ENCODE results near the gene PDGFRA. TPM values are rescaled to one million over a fixed set of nuclear protein-coding genes. Genes with fewer than 3 reads are reported as not detected.

The PDGFRA gene
- total RNA-seq, 4 donors from 2014 or later, result 96.8 to 409 (median 226) TPM

GRCh38 chr4:54255881-54256280, 26.8 kb downstream of the PDGFRA start:
- Histone ChIP-seq H3K27ac (no peak overlapping the region), H3K4me3 (no peak overlapping the region), H3K4me1 (no peaks in the 10 kb centered on the region), H3K9me3 (no peaks in the 10 kb centered on the region), H3K36me3 (no peaks in the 10 kb centered on the region), H3K27me3 (no peaks in the 10 kb centered on the region)
- TF ChIP-seq POLR2A (IDR thresholded peaks at IDR 0.05) (no peak), CTCF (IDR thresholded peaks at IDR 0.05) (no peak)
- DNase-seq, result no peak
- intact Hi-C loops (cut with DNase I; ENCODE audit: low total_unique reads), result no loop called here

- intact Hi-C loops (cut with DNase I; ENCODE audit: low total_unique reads), result no loop called here
- Histone ChIP-seq H3K9me3 (no peaks in the 10 kb centered on the region), H3K36me3 (no peaks in the 10 kb centered on the region), H3K4me3 (no peak overlapping the region), H3K27ac (no peak overlapping the region), H3K27me3 (no peaks in the 10 kb centered on the region), H3K4me1 (no peaks in the 10 kb centered on the region)
- no peak for DNase-seq
- TF ChIP-seq POLR2A (IDR thresholded peaks at IDR 0.05) (no peak), CTCF (IDR thresholded peaks at IDR 0.05) (no peak)
Measured at GRCh38 chr4:54256491-54257486, 27.7 kb downstream of the PDGFRA start.

GRCh38 chr4:54265366-54265765, 36.3 kb downstream of the PDGFRA start:
- H3K36me3 ChIP-seq, result no peaks in the 10 kb centered on the region
- no peak for TF ChIP-seq POLR2A (IDR thresholded peaks at IDR 0.05)
- TF ChIP-seq CTCF (IDR thresholded peaks at IDR 0.05), result no peak
- intact Hi-C loops (cut with DNase I; ENCODE audit: low total_unique reads), result no loop called here
- DNase-seq, result no peak
- H3K9me3 ChIP-seq, result no peaks in the 10 kb centered on the region
- H3K27me3 ChIP-seq, result no peaks in the 10 kb centered on the region
- no peak overlapping the region for H3K4me3 ChIP-seq
- H3K27ac ChIP-seq, result no peak overlapping the region
- H3K4me1 ChIP-seq, result no peaks in the 10 kb centered on the region

- no peak for DNase-seq
- no peak overlapping the region for H3K27ac ChIP-seq
Measured at GRCh38 chr4:54268151-54268550, 39.1 kb downstream of the PDGFRA start.

GRCh38 chr4:54271464-54271863, 42.4 kb downstream of the PDGFRA start:
- Histone ChIP-seq H3K4me3 (no peak overlapping the region), H3K27me3 (no peaks in the 10 kb centered on the region), H3K36me3 (no peaks in the 10 kb centered on the region), H3K9me3 (no peaks in the 10 kb centered on the region), H3K27ac (no peak overlapping the region), H3K4me1 (peaks cover 0 to under 1% of the 10 kb centered on the region in 2 donors)
- intact Hi-C loops (cut with DNase I; ENCODE audit: low total_unique reads), result no loop called here
- DNase-seq, result no peak
- TF ChIP-seq CTCF (IDR thresholded peaks at IDR 0.05), result no peak
- TF ChIP-seq POLR2A (IDR thresholded peaks at IDR 0.05), result no peak

More at GRCh38 chr4:54268151-54268550, 39.1 kb downstream of the PDGFRA start:
- Histone ChIP-seq H3K27me3 (no peaks in the 10 kb centered on the region), H3K36me3 (no peaks in the 10 kb centered on the region), H3K4me3 (no peak overlapping the region), H3K4me1 (no peaks in the 10 kb centered on the region), H3K9me3 (no peaks in the 10 kb centered on the region)
- TF ChIP-seq POLR2A (IDR thresholded peaks at IDR 0.05), result no peak
- intact Hi-C loops (cut with DNase I; ENCODE audit: low total_unique reads), result no loop called here

Data from uterus (tissue), 4 donors.